ENCODE measurements around the gene ATP8B1.

DNA sequence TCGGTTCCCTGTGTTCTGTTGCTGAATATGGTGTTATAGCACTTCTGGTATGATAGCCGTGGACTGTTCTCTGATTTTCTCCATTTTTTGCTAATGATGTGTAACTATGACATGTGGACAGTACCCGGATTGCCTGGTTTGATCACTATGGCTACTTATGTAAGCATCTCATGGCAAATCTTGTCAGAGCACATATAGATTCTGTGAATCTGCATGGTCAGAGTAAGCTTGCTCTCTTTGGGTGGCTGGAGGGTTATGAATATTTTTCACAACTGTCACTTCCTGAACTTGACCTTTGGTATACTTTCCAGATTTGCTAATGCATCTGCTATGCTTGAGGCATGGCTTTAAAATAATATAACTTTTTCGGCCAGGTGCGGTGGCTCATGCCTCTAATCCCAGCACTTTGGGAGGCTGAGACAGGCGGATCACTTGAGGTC lies 36.8 kb upstream of the ATP8B1 start:
- TF ChIP-seq EGR1 (IDR thresholded peaks at IDR 0.05; ENCODE audit: low read depth in 2 of 2) (no peak), CTCF (IDR thresholded peaks at IDR 0.05; ENCODE audit: low read depth, low read length, missing input control) (no peak), RXRA (IDR thresholded peaks at IDR 0.05) (no peak), RAD21 (IDR thresholded peaks at IDR 0.05) (no peak), ATF3 (IDR thresholded peaks at IDR 0.05) (no peak), TAF1 (conservative IDR thresholded peaks at IDR 0.05) (no peak), REST (IDR thresholded peaks at IDR 0.05) (no peak), HNF4G (IDR thresholded peaks at IDR 0.05) (no peak), SP1 (IDR thresholded peaks at IDR 0.05) (no peak), JUND (IDR thresholded peaks at IDR 0.05) (no peak), YY1 (IDR thresholded peaks at IDR 0.05) (no peak)
- TF ChIP-seq, protein P1, sequence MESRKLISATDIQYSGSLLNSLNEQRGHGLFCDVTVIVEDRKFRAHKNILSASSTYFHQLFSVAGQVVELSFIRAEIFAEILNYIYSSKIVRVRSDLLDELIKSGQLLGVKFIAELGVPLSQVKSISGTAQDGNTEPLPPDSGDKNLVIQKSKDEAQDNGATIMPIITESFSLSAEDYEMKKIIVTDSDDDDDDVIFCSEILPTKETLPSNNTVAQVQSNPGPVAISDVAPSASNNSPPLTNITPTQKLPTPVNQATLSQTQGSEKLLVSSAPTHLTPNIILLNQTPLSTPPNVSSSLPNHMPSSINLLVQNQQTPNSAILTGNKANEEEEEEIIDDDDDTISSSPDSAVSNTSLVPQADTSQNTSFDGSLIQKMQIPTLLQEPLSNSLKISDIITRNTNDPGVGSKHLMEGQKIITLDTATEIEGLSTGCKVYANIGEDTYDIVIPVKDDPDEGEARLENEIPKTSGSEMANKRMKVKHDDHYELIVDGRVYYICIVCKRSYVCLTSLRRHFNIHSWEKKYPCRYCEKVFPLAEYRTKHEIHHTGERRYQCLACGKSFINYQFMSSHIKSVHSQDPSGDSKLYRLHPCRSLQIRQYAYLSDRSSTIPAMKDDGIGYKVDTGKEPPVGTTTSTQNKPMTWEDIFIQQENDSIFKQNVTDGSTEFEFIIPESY (IDR thresholded peaks at IDR 0.05), result no peak

Data from liver (tissue), 3 donors.